HepG2 (cell line): ENCODE results near the gene CLRN2. TPM values are rescaled to one million over a fixed set of nuclear protein-coding genes. Genes with fewer than 3 reads are reported as not detected.

Experiments used
- ATAC-seq: fragments of 200-7000 bp; cut with Tn5 transposase; 3 replicates; pipeline ENCODE4 v1.9.1; 2020; ENCODE audit warnings: mild to moderate bottlenecking, moderate library complexity
- BruUV-seq: library from RNA; stranded (reverse); fragments of 400-500 nt; replicated peaks from 2 replicates; lab custom pipeline; 2021; lab: Mats Ljungman, UMichigan
- CTCF ChIA-PET: fragments of 300-600 bp; formaldehyde crosslinking; extraction: SDS; loops from one replicate; lab custom pipeline; 2021; ENCODE audit warnings: low total read pairs, inconsistent platforms, low intra/inter-chr PET ratio; lab: Yijun Ruan, JAX
- POLR2A ChIA-PET: fragments of 350-600 bp; sonication (Branson Sonifier 250); formaldehyde crosslinking; loops from one replicate; lab custom pipeline; 2020; ENCODE audit warnings: antibody characterized with exemption, inconsistent platforms; lab: Yijun Ruan, JAX
- DNase-seq: peaks from one replicate; pipeline ENCODE4 v3.0.0-alpha.2; 2015; ENCODE audit warnings: low spot score
- FAIRE-seq: peaks from 3 replicates; lab custom pipeline; 2011; peaks lifted over from hg19 to GRCh38; lab: Jason Lieb, UNC
- H2AFZ ChIP-seq: one replicate; pipeline ENCODE4 v1.6.1; 2011; ENCODE audit warnings: low read length, inconsistent platforms
- H3K27ac ChIP-seq: fragments of 300-600 bp; 3 replicates; pipeline ENCODE4 v1.8.0; 2011; ENCODE audit warnings: mixed run types, mild to moderate bottlenecking, mixed read lengths, low read length, inconsistent platforms; ENCODE audit not compliant: insufficient read depth; ENCODE audit errors: extremely low read length
- H3K27me3 ChIP-seq, 2 experiments: fragments of 200-600 bp in 1 of 2; 2 replicates in 1 of 2; 3 replicates in 1 of 2; pipeline versions ENCODE4 v1.6.0 to v1.8.0; 2011; ENCODE audit warnings: low read length in 2 of 2, mild to moderate bottlenecking in 2 of 2, moderate library complexity in 2 of 2, inconsistent platforms in 1 of 2; ENCODE audit not compliant: insufficient read depth in 2 of 2, control insufficient read depth in 1 of 2
- H3K36me3 ChIP-seq, 2 experiments: fragments of 200-600 bp in 1 of 2; replicated peaks in 1 of 2; 2 replicates in 1 of 2; 3 replicates in 1 of 2; pipeline versions ENCODE4 v1.5.1 to v1.8.0; 2011; ENCODE audit warnings: low read length in 2 of 2, inconsistent platforms in 1 of 2; ENCODE audit not compliant: insufficient read depth in 2 of 2, control insufficient read depth in 1 of 2
- H3K4me1 ChIP-seq: 2 replicates; pipeline ENCODE4 v1.5.1; 2012; ENCODE audit warnings: low read length, inconsistent platforms; ENCODE audit not compliant: insufficient read depth
- H3K4me2 ChIP-seq: 2 replicates; pipeline ENCODE4 v1.6.0; 2011; ENCODE audit warnings: low read depth, low read length, inconsistent platforms
- H3K4me3 ChIP-seq, 3 experiments: fragments of 200-600 bp in 1 of 3; sonication (generic), shearing (Covaris generic) in 1 of 3; replicated peaks in 1 of 3; 2 replicates each; pipeline ENCODE4 v1.5.1; 2011 to 2016; ENCODE audit warnings: low read length in 3 of 3, inconsistent platforms in 2 of 3, low read depth in 2 of 3, mild to moderate bottlenecking in 2 of 3, control low read depth in 1 of 3, mixed read lengths in 1 of 3; ENCODE audit not compliant: insufficient read depth in 1 of 3
- H3K79me2 ChIP-seq: one replicate; pipeline ENCODE4 v1.6.1; 2011; ENCODE audit warnings: low read length, inconsistent platforms; ENCODE audit not compliant: insufficient read depth
- H3K9ac ChIP-seq: 2 replicates; pipeline ENCODE4 v1.6.0; 2011; ENCODE audit warnings: mild to moderate bottlenecking, low read depth, low read length, inconsistent platforms; ENCODE audit not compliant: insufficient read depth
- H3K9me3 ChIP-seq: 2 replicates; pipeline ENCODE4 v1.5.1; 2012; ENCODE audit warnings: mild to moderate bottlenecking, low read length
- H4K20me1 ChIP-seq: 2 replicates; pipeline ENCODE4 v1.6.0; 2011; ENCODE audit warnings: inconsistent platforms, mild to moderate bottlenecking, low read length, moderate library complexity; ENCODE audit not compliant: insufficient read depth
- DZIP1 ChIP-seq: sonication (generic); formaldehyde crosslinking; IDR thresholded peaks from 2 replicates; pipeline ENCODE4 v1.5.0; 2020; ENCODE audit warnings: mild to moderate bottlenecking, missing genetic modification reagents
- ETV6 ChIP-seq: sonication (generic); formaldehyde crosslinking; conservative IDR thresholded peaks from 2 replicates; pipeline ENCODE4 v1.4.0; 2020; ENCODE audit warnings: missing genetic modification reagents
- FOXO1 ChIP-seq: sonication (generic); formaldehyde crosslinking; IDR thresholded peaks from 2 replicates; pipeline ENCODE4 v1.4.0; 2020; ENCODE audit warnings: missing genetic modification reagents
- GABPB1 ChIP-seq: IDR thresholded peaks from 2 replicates; pipeline ENCODE4 v1.6.1; 2016; ENCODE audit warnings: mild to moderate bottlenecking, missing genetic modification reagents, moderate library complexity, missing compliant biosample characterization
- KDM1A ChIP-seq: IDR thresholded peaks from 2 replicates; pipeline ENCODE4 v1.6.1; 2016; ENCODE audit warnings: missing compliant biosample characterization
- RAD51 ChIP-seq: fragments of 450-650 bp; IDR thresholded peaks from 2 replicates; pipeline ENCODE4 v1.6.1; 2016; ENCODE audit warnings: borderline replicate concordance
- ZMAT3 ChIP-seq: sonication (generic); formaldehyde crosslinking; conservative IDR thresholded peaks from 2 replicates; pipeline ENCODE4 v1.7.0; 2021; ENCODE audit warnings: missing genetic modification reagents
- ZMYM3 ChIP-seq: sonication (generic); formaldehyde crosslinking; IDR thresholded peaks from 2 replicates; pipeline ENCODE4 v1.5.1; 2020; ENCODE audit warnings: mild to moderate bottlenecking, missing genetic modification reagents
- ZNF629 ChIP-seq: sonication (generic); formaldehyde crosslinking; conservative IDR thresholded peaks from 2 replicates; pipeline ENCODE4 v1.5.0; 2020; ENCODE audit warnings: missing genetic modification reagents
- ZNF878 ChIP-seq: sonication (generic); formaldehyde crosslinking; IDR thresholded peaks from 2 replicates; pipeline ENCODE4 v1.8.1; 2023; ENCODE audit warnings: mild to moderate bottlenecking, missing genetic modification reagents, moderate library complexity
- WGBS: methylation state at CpG from one replicate; pipeline ENCODE4 v1.1.6; 2017; ENCODE audit warnings: low lambda C conversion rate; 5-methylcytosine and 5-hydroxymethylcytosine counted together
- in situ Hi-C: cut with HindIII; loops from 2 replicates; pipeline ENCODE4 v1.10.0; 2017; ENCODE audit warnings: low pct_unique_long_range_greater_than_20kb; ENCODE audit not compliant: extremely low pct_ligation_motif_present
- intact Hi-C: fragments of 100-400 bp; cut with micrococcal nuclease; formaldehyde crosslinking; loops from one replicate; pipeline ENCODE4 v1.10.0; 2022; ENCODE audit not compliant: unreplicated experiment
- polyA plus RNA-seq, 8 experiments: library from polyadenylated mRNA; depleted of rRNA in 3 of 8; stranded (reverse) in 7 of 8; unstranded in 1 of 8; fragments of >200 nt; fragmentation: Illumina TruSeq in 4 of 8; extraction: Trizol in 4 of 8; gene quantifications; 2 replicates each; pipeline versions ENCODE4 v1.2.1 to v1.2.3, GENCODE V29; 2011 to 2016; ENCODE audit warnings: low read depth in 4 of 8, missing spikeins in 1 of 8, mixed read lengths in 1 of 8; ENCODE audit not compliant: insufficient read depth in 1 of 8
- total RNA-seq, 5 experiments: library from RNA; depleted of rRNA; stranded (reverse); fragments of >200 nt; fragmentation: Illumina TruSeq; extraction: Trizol; gene quantifications; 2 replicates each; pipeline ENCODE4 v1.2.3, GENCODE V29; 2016; ENCODE audit warnings: low read depth in 1 of 5
- TF ChIP-seq, protein P1 (sequence below): sonication (generic); formaldehyde crosslinking; IDR thresholded peaks from 2 replicates; pipeline ENCODE4 v1.5.0; 2020; ENCODE audit warnings: mild to moderate bottlenecking, missing genetic modification reagents, borderline replicate concordance

CLRN2 gene
- total and polyA plus RNA-seq, 2 of the 13 experiments (the other 11 are each of a cell fraction or from before 2014, with no cell fraction given) = not detected

DNA sequence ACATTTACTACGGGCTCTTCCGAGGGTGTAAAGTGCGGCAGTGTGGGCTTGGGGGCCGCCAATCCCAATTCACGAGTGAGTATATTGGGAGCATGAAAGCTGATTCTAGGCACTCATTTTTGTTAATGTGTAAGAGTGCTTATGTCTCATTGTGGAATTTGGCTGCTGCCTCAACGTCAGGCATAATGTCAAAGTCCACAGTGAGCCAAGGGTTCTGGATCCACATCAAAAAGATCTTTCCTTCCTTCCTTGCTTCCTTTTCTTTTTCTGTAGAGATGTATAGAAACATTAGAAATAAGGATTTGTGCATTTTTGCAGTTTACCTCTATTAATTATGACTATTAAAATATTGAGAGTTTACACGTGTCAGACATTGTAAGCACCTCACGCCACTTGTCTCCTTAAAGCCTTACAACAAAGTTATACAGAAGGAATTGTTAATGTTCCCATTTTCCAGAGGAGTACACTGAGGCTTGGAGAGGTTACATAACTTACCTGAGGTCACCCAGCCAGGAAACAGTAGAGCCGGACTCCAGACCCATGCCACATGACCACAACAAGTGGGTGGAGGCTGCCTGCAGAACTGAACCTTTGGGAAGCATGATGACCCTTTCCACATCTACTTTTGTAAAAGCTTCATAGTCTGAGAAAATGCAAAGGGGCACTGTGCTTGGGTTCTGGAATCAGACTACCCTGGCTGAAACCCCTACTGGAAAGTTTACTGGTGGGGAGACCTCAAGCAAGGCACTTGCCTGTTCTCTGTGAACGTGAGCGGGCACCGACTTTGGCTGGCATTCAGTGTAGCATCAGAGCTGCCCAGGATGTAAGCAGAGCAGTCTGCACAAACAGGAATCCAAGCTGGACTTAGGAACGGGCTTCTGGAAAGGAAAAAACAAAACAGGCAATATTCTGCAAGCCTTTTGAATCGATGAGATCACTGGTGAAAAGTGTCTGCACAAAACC, 761 bp downstream of the CLRN2 start (continued):
- TF ChIP-seq, protein P1, sequence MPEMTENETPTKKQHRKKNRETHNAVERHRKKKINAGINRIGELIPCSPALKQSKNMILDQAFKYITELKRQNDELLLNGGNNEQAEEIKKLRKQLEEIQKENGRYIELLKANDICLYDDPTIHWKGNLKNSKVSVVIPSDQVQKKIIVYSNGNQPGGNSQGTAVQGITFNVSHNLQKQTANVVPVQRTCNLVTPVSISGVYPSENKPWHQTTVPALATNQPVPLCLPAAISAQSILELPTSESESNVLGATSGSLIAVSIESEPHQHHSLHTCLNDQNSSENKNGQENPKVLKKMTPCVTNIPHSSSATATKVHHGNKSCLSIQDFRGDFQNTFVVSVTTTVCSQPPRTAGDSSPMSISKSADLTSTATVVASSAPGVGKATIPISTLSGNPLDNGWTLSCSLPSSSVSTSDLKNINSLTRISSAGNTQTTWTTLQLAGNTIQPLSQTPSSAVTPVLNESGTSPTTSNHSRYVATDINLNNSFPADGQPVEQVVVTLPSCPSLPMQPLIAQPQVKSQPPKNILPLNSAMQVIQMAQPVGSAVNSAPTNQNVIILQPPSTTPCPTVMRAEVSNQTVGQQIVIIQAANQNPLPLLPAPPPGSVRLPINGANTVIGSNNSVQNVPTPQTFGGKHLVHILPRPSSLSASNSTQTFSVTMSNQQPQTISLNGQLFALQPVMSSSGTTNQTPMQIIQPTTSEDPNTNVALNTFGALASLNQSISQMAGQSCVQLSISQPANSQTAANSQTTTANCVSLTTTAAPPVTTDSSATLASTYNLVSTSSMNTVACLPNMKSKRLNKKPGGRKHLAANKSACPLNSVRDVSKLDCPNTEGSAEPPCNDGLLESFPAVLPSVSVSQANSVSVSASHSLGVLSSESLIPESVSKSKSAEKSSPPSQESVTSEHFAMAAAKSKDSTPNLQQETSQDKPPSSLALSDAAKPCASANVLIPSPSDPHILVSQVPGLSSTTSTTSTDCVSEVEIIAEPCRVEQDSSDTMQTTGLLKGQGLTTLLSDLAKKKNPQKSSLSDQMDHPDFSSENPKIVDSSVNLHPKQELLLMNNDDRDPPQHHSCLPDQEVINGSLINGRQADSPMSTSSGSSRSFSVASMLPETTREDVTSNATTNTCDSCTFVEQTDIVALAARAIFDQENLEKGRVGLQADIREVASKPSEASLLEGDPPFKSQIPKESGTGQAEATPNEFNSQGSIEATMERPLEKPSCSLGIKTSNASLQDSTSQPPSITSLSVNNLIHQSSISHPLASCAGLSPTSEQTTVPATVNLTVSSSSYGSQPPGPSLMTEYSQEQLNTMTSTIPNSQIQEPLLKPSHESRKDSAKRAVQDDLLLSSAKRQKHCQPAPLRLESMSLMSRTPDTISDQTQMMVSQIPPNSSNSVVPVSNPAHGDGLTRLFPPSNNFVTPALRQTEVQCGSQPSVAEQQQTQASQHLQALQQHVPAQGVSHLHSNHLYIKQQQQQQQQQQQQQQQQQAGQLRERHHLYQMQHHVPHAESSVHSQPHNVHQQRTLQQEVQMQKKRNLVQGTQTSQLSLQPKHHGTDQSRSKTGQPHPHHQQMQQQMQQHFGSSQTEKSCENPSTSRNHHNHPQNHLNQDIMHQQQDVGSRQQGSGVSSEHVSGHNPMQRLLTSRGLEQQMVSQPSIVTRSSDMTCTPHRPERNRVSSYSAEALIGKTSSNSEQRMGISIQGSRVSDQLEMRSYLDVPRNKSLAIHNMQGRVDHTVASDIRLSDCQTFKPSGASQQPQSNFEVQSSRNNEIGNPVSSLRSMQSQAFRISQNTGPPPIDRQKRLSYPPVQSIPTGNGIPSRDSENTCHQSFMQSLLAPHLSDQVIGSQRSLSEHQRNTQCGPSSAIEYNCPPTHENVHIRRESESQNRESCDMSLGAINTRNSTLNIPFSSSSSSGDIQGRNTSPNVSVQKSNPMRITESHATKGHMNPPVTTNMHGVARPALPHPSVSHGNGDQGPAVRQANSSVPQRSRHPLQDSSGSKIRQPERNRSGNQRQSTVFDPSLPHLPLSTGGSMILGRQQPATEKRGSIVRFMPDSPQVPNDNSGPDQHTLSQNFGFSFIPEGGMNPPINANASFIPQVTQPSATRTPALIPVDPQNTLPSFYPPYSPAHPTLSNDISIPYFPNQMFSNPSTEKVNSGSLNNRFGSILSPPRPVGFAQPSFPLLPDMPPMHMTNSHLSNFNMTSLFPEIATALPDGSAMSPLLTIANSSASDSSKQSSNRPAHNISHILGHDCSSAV = 0 out of 2 replicates have a peak, but pooled peaks have one; percentile 34

- peak overlapping the region; percentile 71; the same call in 1 of the 2 replicates for H3K4me2 ChIP-seq
- in situ Hi-C loops (no loop called here), intact Hi-C loops (loop anchor here (1.0 to 10.0 kb wide), 2 partner anchors 13 to 118 kb away; no protein-coding TSS in a partner anchor)
- ChIA-PET CTCF (no interaction called here), POLR2A (no interaction called here)
- no peak for FAIRE-seq
- H4K20me1 ChIP-seq = no peaks in the 10 kb centered on the region
- no peak for DNase-seq
- 7% methylated on average over 1 of the region's 1 CpG for WGBS
- BruUV-seq = no TSS peak
- no peaks in the 10 kb centered on the region for H3K79me2 ChIP-seq
- no peaks in the 10 kb centered on the region for H3K36me3 ChIP-seq
- H2AFZ ChIP-seq = peak overlapping the region; percentile 49
- H3K27me3 ChIP-seq = no peaks in the 10 kb centered on the region; a peak in 1 of 5 replicates
- no peaks in the 10 kb centered on the region for H3K9me3 ChIP-seq
- H3K9ac ChIP-seq = no peak overlapping the region
- H3K4me1 ChIP-seq = peaks cover 61% of the 10 kb centered on the region
- H3K27ac ChIP-seq = no peak overlapping the region
- H3K4me3 ChIP-seq = no peak overlapping the region
- ATAC-seq = no peak
- TF ChIP-seq ZMYM3 (CRISPR knock-in tag) = peak; percentile 66; the same call in 1 of the 2 replicates
- TF ChIP-seq FOXO1 (CRISPR knock-in tag) = no peak
- TF ChIP-seq GABPB1 (CRISPR knock-in tag) = no peak
- no peak for TF ChIP-seq RAD51
- 0 out of 2 replicates have a peak, but pooled peaks have one; percentile 32 for TF ChIP-seq KDM1A (CRISPR knock-in tag)
- no peak for TF ChIP-seq ZMAT3 (CRISPR knock-in tag)
- TF ChIP-seq ZNF629 (CRISPR knock-in tag) = peak; percentile 93
- TF ChIP-seq ZNF878 (CRISPR knock-in tag) = no peak
- TF ChIP-seq DZIP1 = no peak
- TF ChIP-seq ETV6 = no peak
Observed at GRCh38 chr4:17516980-17517379, 2.0 kb downstream of the CLRN2 start.
